ENCODE measurements around the gene CIDEC.

The CIDEC gene, protein sequence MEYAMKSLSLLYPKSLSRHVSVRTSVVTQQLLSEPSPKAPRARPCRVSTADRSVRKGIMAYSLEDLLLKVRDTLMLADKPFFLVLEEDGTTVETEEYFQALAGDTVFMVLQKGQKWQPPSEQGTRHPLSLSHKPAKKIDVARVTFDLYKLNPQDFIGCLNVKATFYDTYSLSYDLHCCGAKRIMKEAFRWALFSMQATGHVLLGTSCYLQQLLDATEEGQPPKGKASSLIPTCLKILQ

DNA sequence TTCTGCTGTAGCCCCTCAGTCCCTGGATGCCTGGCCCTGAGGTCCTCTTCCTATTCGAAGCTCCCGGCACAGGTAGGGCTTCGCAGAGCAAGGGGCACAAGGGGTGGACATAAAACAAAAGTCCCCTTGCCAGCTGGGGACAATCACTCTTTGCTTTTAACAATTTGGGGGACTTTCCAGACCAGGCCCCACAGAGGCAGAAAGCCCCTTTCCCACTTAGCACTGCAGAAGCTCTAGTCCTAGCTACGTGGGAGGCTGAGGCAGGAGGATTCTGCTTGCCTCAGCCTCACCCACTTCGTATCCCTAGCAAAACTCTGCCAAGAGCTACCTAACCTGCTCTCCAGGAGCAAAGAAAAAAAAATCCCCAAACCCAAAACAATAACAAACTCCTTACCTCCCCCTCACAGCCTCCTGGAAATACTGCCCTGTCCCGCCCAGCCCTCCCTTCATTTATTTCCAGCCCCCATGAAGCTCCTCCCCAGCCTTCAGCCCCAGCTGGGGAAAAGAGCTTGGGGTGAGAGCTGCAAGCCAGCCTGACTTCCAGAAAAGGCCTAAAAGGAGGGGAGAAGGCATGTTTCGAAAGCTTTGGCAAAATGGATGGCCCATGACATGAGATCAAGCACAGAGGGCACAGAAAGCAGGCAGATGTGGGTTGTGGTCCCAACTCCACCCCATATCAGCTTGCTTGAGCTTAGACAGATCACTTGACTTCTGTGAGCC is at the start of gene CIDEC:
CIDEC (minus strand) TSS at position 424 of the 720 bp plus-strand sequence. CDS start 1,767 bp downstream, outside the sequence.
- no peak for DNase-seq (ENCODE audit: low read depth in 3 of 3)

DNA sequence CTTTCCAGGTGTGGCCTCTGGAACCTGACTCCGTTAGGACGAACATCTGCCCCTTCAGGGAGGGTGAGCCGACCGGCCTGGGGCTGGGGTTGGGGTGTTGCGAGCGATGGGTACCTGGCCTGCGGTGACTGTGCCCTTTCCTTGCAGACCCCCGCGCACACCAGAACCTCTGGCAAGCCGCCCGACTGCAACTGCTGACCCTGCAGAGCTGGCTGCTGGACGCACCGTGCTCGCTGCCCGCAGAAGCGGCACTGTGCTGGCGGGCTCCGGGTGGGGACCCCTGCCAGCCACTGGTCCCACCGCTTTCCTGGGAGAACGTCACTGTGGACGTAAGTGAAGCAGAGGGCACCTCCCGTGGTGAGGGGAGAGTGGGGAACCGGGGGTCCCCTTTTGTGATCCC is 48.1 kb upstream of the CIDEC start:
- DNase-seq (ENCODE audit: low read depth in 3 of 3), result no peak

DNA sequence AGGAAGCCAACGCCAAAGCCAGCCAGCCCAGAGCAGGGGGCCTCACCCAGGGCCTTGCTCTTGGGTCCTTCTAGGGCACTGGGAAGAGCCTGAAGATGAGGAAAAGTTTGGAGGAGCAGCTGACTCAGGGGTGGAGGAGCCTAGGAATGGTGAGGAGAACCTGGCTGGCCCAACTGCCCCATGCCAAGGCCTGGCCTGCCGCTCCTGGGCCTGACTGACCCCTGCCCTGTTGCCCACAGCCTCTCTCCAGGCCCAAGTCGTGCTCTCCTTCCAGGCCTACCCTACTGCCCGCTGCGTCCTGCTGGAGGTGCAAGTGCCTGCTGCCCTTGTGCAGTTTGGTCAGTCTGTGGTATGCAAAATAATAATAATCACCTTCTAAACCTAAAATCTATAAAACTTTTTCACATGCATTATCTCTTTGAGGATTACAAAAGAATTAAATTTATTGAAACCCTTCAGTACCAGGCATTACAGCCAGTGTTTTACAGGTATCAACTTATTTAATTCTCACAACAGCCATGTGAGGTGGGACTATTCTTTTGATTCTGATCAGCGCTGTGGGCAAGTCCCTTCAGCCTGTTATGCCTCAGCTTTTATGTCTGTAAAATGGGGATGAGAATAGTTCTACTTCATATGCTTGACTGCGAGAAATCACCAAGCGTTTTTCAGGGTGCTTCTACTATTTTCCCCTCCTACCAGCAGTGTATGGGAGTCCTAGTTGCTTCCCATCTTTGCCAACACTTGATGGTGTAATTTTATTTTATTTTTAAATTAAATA is 38.4 kb upstream of the CIDEC start:
- no peak for DNase-seq (ENCODE audit: low read depth in 3 of 3)

DNA sequence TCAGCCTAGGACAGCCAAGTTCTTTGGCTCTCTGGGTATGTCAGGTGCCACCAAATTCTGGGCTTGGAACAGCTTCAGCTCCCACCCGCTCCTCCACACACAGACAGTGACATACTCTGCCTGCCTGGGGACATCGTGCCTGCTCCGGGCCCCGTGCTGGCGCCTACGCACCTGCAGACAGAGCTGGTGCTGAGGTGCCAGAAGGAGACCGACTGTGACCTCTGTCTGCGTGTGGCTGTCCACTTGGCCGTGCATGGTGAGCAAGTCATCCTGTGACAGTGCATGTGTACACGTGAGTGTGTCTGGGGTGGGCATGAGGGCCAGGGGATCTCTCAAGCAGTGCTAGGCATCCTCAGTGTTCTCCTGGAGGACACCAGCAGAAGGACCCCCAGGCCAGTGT is 37.8 kb upstream of the CIDEC start:
- DNase-seq (ENCODE audit: low read depth in 3 of 3), result no peak

DNA sequence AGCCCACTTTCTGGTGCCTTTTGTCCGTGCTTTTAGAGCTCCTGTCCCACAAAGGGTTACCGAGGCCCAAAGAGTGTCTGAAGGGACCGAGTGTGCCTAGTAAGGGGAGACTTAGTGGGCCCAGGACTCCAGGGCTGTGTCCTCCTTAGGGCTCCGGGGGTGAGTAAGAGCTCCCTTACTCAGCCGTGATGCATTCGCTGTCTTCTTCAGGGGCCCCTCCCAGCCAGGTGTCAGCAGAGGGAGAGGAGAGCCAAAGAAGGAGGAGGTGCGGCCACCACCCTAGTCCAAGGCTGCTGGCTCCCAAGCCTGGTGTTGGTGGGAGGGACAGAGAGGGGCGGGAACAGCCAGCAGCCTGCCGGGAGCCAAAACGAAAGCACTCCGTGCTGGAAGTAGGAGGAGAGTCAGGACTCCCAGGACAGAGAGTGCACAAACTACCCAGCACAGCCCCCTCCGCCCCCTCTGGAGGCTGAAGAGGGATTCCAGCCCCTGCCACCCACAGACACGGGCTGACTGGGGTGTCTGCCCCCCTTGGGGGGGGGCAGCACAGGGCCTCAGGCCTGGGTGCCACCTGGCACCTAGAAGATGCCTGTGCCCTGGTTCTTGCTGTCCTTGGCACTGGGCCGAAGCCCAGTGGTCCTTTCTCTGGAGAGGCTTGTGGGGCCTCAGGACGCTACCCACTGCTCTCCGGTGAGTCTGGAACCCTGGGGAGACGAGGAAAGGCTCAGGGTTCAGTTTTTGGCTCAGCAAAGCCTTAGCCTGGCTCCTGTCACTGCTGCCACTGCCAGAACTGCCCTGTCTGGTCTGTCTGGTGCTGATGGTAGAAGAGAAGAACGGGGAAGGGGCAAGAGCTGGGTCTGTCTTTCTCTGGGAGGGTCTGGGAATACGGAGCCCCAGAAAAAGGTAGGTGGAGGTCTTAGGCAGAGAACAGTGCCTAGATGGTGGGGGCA is 37.0 kb upstream of the CIDEC start, which contains the start of gene IL17RC:
IL17RC (plus strand) TSS at position 365 of the 947 bp plus-strand sequence; CDS start at position 583, 218 bp downstream.
- DNase-seq (ENCODE audit: low read depth in 3 of 3), result no peak

DNA sequence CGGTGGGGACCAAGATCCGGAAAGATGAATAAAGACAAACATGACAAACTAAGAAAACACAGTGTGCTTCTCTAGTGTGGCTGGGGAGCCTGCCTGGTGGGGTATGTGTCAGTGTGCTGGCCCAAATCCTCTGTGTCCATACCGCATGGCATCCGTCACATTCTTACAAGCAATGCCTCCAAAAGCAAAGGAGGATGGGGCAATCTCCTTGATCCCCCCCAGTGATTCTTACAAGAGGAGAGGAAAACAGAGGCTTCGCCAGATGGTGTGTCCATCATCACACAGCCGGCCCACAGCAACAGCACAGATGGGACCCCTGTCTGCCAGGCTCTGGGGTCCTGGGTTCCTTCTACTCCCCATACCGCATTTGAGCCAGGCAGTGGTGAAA is 36.3 kb upstream of the CIDEC start:
- no peak for DNase-seq (ENCODE audit: low read depth in 3 of 3)

DNA sequence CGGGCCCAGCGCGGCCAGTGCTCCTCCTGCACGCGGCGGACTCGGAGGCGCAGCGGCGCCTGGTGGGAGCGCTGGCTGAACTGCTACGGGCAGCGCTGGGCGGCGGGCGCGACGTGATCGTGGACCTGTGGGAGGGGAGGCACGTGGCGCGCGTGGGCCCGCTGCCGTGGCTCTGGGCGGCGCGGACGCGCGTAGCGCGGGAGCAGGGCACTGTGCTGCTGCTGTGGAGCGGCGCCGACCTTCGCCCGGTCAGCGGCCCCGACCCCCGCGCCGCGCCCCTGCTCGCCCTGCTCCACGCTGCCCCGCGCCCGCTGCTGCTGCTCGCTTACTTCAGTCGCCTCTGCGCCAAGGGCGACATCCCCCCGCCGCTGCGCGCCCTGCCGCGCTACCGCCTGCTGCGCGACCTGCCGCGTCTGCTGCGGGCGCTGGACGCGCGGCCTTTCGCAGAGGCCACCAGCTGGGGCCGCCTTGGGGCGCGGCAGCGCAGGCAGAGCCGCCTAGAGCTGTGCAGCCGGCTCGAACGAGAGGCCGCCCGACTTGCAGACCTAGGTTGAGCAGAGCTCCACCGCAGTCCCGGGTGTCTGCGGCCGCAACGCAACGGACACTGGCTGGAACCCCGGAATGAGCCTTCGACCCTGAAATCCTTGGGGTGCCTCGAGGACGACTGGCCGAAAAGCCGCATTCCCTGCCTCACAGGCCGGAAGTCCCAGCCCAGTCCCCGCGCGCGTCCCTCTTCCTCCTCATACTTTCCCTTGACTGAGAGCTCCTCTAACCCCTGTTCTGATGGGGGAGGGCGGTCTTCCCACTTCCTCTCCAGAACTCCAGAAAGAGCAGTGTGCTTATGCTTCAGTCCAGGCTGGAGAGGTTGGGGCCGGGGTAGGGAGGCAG is 35.4 kb upstream of the CIDEC start:
- no peak for DNase-seq (ENCODE audit: low read depth in 3 of 3)

DNA sequence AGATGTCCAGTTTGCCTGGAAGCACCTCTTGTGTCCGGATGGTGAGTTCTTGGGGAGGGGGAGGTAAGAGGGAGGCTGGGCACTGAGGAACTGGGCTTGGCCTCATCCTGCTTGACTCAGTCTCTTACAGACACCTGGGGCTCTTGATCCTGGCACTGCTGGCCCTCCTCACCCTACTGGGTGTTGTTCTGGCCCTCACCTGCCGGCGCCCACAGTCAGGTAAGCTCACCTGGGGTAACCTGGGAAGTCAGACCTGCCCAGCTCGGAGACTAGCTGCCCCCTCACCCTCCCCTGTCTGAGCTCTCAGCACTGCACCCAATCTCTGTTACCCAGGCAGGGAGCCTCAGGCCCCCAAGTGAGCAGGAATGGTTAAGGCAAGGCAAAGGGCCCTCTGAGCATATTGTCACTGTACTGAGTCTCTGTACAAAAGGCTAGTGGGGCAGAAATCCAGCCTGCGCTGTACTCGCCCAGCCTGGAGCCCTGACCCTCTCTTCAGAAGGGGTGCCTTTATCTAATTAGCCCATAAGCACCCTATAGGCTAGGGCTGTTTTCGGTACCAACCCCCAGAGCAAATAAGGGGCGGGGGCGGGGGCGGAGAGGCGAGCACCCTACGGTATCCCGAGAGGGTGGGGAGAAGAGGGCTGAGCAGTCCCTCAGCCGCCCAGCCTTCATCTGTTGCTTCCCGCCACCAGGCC is 34.7 kb upstream of the CIDEC start:
- no peak for DNase-seq (ENCODE audit: low read depth in 3 of 3)

DNA sequence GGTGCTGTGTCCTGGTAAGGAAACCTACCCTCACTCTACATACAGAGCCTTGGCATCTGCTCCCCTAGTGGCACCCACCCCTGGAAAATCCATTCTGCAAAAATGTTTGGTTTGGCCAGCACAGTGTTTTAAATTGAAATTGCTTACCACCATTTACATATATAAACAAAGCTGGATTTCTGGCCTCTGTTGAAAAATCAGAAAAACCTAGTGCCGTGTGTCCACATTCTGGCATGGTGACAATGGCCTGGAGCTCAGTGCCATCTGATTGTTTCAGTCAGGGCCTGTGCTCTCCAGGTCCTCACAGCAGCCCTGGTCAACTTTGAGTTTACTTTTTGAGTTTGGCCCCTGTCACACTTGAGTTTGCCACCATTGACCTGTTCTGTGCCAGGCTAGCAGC is 34.0 kb upstream of the CIDEC start:
- DNase-seq (ENCODE audit: low read depth in 3 of 3), result no peak

DNA sequence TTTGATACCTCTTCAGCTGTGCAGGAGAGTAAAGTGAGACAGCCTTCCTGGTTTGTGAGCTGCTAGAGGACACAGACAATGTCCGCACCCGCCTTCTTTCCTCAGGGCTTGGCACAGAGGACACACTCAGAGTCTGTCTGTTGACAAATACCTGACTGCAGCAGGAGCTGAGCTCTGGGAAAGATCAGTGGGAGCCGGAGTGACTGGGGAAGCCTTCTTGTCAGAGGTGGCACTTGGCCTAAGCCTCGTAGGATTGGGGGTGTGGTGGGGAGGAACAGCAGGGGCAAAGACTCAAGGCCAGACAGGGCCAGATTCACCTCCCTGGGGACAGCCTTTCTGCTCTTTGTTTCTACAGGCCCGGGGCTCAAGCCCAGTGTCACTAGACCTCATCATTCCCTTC is 33.5 kb upstream of the CIDEC start:
- DNase-seq (ENCODE audit: low read depth in 3 of 3), result no peak

DNA sequence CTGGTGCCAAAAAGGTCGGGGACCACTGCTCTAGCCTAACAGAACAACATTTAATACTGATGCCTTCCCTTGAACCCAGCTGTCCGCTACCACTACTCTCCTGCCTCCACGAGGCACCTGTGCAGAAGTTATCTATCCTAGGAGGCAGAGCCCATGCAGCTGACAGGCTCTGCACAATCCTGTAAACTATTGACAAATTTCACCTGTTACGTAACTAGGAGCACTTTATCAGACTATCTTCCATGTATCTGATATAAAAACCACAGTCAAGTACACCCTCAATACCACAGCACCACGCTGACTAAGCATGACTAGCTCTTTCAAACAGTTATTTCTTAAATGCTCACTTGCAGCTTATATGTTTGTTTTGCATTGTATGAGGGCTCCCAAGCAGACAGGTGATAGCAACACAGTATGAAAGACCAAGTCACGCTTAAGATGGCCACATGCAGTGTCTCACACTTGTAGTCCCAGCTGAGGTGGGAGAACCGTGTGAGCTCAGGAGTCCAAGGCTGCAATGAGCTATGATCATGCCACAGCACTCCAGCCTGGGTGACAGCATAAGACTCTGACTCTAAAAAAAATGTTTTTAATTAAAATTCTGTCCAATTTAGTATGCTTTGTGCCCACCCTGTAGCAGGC is 32.4 kb upstream of the CIDEC start:
- no peak for DNase-seq (ENCODE audit: low read depth in 3 of 3)

DNA sequence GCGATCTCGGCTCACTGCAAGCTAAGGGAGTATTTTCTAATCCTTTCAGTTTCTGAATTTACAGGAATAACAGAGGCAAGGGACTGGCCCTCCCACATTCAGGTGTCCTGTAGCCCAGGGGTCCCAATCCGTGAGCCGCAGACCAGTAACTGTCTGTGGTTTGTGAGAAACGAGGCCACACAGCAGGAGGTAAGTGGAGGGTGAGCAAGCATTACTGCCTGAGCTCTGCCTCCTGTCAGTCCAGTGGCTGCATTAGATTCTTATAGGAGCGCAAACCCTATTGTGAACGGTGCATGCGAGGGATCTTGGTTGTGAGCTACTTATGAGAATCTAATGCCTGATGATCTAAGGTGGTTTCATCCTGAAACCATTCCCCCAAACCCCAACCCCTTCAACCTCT is 31.8 kb upstream of the CIDEC start:
- no peak for DNase-seq (ENCODE audit: low read depth in 3 of 3)

DNA sequence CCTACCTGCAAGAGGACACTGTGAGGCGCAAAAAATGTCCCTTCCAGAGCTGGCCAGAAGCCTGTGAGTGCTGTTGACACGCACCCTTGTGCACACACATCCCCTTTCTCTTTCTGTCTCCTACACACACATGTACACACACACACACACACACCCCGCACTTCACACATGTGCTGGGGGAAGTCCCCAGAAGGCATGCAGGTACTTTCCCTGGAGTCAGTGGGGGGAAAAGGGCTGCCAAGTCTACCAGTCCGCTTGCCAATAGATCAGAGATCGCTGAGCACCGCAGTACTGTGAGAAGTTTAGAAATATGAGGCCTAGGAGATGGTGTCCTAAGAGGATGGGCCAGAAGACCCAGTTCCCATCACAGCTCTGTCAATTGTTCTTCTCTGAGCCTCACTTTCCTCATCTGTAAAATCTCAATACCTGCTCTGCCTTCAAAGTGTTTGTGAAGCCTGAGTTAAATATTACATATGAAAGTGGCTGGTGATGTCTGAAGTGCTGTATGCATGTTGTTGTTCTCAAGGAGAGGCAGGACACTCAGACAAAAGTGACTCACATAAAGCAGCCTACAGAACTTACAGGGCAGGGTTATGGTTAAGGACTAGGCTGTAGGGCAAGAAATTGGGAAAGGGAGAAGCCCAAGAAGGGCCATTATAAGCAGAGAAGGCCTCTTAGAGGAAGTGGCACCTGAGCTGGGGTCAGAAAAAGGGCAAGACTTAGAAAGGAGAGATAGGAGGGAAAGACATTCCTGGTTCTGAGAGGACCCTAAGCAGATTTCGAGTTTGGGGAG is 29.4 kb upstream of the CIDEC start:
- no peak for DNase-seq (ENCODE audit: low read depth in 3 of 3)

DNA sequence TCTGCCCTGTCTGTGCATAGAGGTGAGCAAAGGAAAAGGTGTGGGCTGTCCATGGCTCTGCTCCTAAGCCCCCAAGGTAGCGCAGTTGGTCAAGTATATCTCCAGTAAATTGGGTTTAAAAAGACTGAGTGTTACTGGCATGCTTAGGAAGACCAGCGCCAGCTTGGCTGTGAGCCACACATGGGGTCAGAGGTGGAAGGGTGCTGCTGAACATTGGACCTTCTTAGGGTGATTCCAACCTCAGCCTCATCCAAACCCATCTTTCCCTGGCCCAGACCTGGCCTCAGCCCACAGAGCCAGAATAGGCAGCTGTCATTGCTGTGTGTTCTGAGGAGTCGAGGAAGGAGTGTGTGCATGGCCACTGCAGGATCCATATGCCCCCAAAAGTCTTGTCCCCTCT is 28.2 kb upstream of the CIDEC start:
- no peak for DNase-seq (ENCODE audit: low read depth in 3 of 3)

DNA sequence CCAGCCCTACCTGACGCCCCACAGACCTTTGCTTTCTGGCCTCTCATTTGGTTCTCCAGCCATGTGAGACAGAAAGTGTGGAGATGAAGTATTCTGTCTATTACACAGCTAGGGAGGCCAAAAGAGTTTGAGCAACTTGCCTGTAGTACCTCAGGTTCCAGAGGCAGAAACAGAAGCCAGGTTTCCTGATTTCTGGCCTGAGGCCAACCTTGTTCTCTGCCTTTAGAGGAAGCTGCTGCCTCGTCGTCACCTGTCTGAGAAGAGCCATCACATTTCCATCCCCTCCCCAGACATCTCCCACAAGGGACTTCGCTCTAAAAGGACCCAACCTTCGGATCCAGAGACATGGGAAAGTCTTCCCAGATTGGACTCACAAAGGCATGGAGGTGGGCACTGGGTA is 26.4 kb upstream of the CIDEC start:
- DNase-seq (ENCODE audit: low read depth in 3 of 3), result no peak

DNA sequence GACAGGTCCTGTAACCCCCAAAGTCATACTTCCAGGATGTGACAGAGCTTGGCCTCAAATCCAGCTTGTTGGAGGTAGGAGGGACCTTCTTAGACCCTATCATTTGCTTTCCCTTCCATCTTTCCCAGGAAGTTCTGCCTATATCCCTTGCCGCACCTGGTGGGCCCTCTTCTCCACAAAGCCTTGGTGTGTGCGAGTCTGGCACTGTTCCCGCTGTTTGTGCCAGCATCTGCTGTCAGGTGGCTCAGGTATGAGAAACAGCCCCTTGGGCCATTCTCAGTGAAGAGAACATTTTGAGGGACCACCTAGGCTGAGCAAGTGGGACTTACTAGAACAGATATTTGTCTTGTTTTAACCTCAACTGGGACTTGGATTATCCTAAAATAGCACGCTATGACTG is 23.9 kb upstream of the CIDEC start:
- no peak for DNase-seq (ENCODE audit: low read depth in 3 of 3)

DNA sequence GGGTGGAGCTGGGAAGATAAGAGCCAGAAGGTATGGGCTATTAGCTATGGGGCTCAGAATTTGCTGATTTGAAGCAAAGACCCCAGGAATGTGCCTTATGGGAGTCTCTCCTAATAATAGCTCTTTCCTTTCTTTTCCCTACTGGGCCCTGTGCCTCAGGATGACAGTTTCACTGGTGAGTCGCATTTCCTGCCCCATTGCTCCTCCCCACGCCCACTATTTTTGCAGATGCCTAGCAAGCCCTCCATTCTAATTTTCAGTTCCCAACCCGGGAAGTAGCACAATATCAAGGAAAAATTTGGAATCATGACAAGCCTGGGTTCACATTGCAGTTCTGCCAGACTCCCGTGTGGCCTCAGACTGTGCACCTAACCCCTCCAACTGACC is 23.2 kb upstream of the CIDEC start:
- no peak for DNase-seq (ENCODE audit: low read depth in 3 of 3)

DNA sequence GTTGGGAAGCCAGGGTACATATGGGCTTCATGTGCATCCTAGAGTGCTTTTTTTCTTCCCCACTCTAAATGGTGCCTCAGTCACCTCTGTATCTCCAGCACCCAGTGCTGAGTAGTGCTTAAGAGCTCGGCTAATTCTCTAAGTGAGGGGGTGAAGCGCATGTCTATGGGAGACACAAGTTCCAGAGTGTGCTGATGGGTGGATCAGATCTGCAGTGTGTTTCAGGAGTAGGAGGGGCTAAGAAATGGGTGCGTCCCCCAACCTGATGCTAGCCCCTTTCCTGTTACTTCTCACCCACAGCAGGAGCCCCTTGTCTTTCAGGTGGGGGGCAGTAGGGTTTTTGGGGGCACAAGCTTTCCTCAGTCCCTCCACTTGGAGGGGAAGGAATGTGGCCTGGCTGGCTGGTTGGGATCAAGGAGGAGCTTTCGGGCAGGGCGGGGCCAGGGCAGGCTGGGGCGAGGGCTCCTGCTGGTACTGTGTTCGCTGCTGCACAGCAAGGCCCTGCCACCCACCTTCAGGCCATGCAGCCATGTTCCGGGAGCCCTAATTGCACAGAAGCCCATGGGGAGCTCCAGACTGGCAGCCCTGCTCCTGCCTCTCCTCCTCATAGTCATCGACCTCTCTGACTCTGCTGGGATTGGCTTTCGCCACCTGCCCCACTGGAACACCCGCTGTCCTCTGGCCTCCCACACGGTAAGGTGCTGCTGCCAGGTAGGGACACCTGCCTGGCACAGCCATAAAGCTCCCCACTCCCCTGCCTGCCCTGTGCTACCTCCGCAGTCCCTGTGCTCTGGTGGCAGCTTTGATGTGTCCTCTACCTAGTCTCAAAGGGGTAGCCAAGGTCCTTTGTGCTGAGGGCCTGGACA is 22.6 kb upstream of the CIDEC start, which contains the start of gene IL17RE:
IL17RE (plus strand) TSS at position 477 of the 866 bp plus-strand sequence; CDS start at position 562, 85 bp downstream.
- DNase-seq (ENCODE audit: low read depth in 3 of 3), result no peak
